Endothelial cell of umbilical vein (primary cell): ENCODE results near the gene ZBTB21. TPM values are rescaled to one million over a fixed set of nuclear protein-coding genes. Genes with fewer than 3 reads are reported as not detected.

Experiments used
- BruUV-seq: library from RNA; stranded (reverse); fragments of 400-500 nt; replicated peaks from 2 replicates; lab custom pipeline; 2021; lab: Mats Ljungman, UMichigan
- CTCF ChIA-PET: fragments of 300-600, 350-600 bp; sonication (Branson Sonifier 250); formaldehyde crosslinking; loops from one replicate; lab custom pipeline; 2021; ENCODE audit warnings: antibody characterized with exemption, inconsistent platforms; lab: Charles Lee
- POLR2A ChIA-PET: fragments of 300-600, 350-600 bp; sonication (Branson Sonifier 250); formaldehyde crosslinking; loops from one replicate; lab custom pipeline; 2021; ENCODE audit warnings: antibody characterized with exemption, inconsistent platforms; lab: Charles Lee
- DNase-seq: peaks from one replicate; pipeline ENCODE4 v3.0.0-alpha.2; 2011; ENCODE audit warnings: low read depth, low spot score
- FAIRE-seq: peaks from 2 replicates; lab custom pipeline; 2011; peaks lifted over from hg19 to GRCh38; lab: Jason Lieb, UNC
- H2AFZ ChIP-seq: 2 replicates; pipeline ENCODE4 v1.6.0; 2012; ENCODE audit warnings: low read depth, low read length, control low read depth, inconsistent platforms
- H3K27ac ChIP-seq: 2 replicates; pipeline ENCODE4 v1.5.1; 2011; ENCODE audit warnings: low read depth, mild to moderate bottlenecking, control low read depth, low read length, moderate library complexity; ENCODE audit not compliant: insufficient read depth
- H3K27me3 ChIP-seq, 2 experiments: 2 replicates each; pipeline versions ENCODE4 v1.6.0 to v1.6.1; 2011; ENCODE audit warnings: low read length in 2 of 2, mixed read lengths in 1 of 2; ENCODE audit not compliant: control insufficient read depth in 2 of 2, insufficient read depth in 2 of 2
- H3K36me3 ChIP-seq, 2 experiments: 2 replicates in 1 of 2; 3 replicates in 1 of 2; pipeline ENCODE4 v1.5.1; 2011; ENCODE audit warnings: low read length in 2 of 2, mild to moderate bottlenecking in 1 of 2, moderate library complexity in 1 of 2; ENCODE audit not compliant: control insufficient read depth in 2 of 2, insufficient read depth in 2 of 2; ENCODE audit errors: extremely low read depth in 1 of 2
- H3K4me1 ChIP-seq: 3 replicates; pipeline ENCODE4 v1.5.1; 2011; ENCODE audit warnings: mild to moderate bottlenecking, low read length; ENCODE audit not compliant: control insufficient read depth, insufficient read depth; ENCODE audit errors: extremely low read depth
- H3K4me2 ChIP-seq: 2 replicates; pipeline ENCODE4 v1.6.1; 2011; ENCODE audit warnings: low read length, control low read depth, mixed read lengths; ENCODE audit not compliant: insufficient read depth
- H3K4me3 ChIP-seq, 3 experiments: fragments of 200-600 bp in 1 of 3; sonication (generic), shearing (Covaris generic) in 1 of 3; replicated peaks in 1 of 3; 2 replicates each; pipeline ENCODE4 v1.5.1; 2011 to 2016; ENCODE audit warnings: control low read depth in 3 of 3, low read length in 3 of 3, mild to moderate bottlenecking in 2 of 3, inconsistent platforms in 1 of 3, low read depth in 1 of 3, moderate library complexity in 1 of 3; ENCODE audit not compliant: insufficient read depth in 1 of 3
- H3K79me2 ChIP-seq: 2 replicates; pipeline ENCODE4 v1.6.0; 2012; ENCODE audit warnings: low read length, inconsistent platforms; ENCODE audit not compliant: control insufficient read depth, insufficient read depth
- H3K9ac ChIP-seq: replicated peaks from 2 replicates; pipeline ENCODE3; 2011; ENCODE audit warnings: low read length, control low read depth; ENCODE audit not compliant: insufficient read depth; ENCODE audit errors: extremely low read depth
- H3K9me1 ChIP-seq: replicated peaks from 3 replicates; pipeline ENCODE4 v1.6.0; 2011; ENCODE audit warnings: mild to moderate bottlenecking, low read length; ENCODE audit not compliant: control insufficient read depth, insufficient read depth; ENCODE audit errors: extremely low read depth
- H3K9me3 ChIP-seq: replicated peaks from 2 replicates; pipeline ENCODE4 v1.5.1; 2012; ENCODE audit warnings: low read length, inconsistent platforms; ENCODE audit not compliant: control insufficient read depth, insufficient read depth
- H4K20me1 ChIP-seq: replicated peaks from 2 replicates; pipeline ENCODE3; 2011; ENCODE audit warnings: mild to moderate bottlenecking, low read length; ENCODE audit not compliant: control insufficient read depth, insufficient read depth; ENCODE audit errors: extremely low read depth
- CTCF ChIP-seq, 2 donors: IDR thresholded peaks; 1 replicate in 1 of 2; 2 replicates in 1 of 2; pipeline ENCODE4 v1.5.1; 2011; ENCODE audit warnings: low read length in 2 of 2, mild to moderate bottlenecking in 2 of 2, moderate library complexity in 2 of 2, control low read depth in 1 of 2, inconsistent platforms in 1 of 2, low read depth in 1 of 2; ENCODE audit not compliant: insufficient read depth in 1 of 2; ENCODE audit errors: extremely low read depth in 1 of 2
- EZH2 ChIP-seq: IDR thresholded peaks from 2 replicates; pipeline ENCODE4 v1.6.1; 2012; ENCODE audit warnings: borderline replicate concordance, low read depth, mild to moderate bottlenecking, moderate library complexity, low read length, inconsistent platforms; ENCODE audit not compliant: severe bottlenecking
- FOS ChIP-seq: IDR thresholded peaks from 2 replicates; pipeline ENCODE4 v1.6.1; 2011; ENCODE audit warnings: mild to moderate bottlenecking, low read length, moderate library complexity, borderline replicate concordance; ENCODE audit not compliant: insufficient read depth
- GATA2 ChIP-seq: IDR thresholded peaks from 2 replicates; pipeline ENCODE4 v1.7.0; 2011; ENCODE audit warnings: low read depth, mild to moderate bottlenecking, moderate library complexity, mixed read lengths, low read length; ENCODE audit not compliant: insufficient read length, insufficient read depth
- JUN ChIP-seq: IDR thresholded peaks from 2 replicates; pipeline ENCODE4 v1.6.1; 2011; ENCODE audit warnings: borderline replicate concordance, low read depth; ENCODE audit not compliant: insufficient read length, insufficient read depth
- MAX ChIP-seq: IDR thresholded peaks from 2 replicates; pipeline ENCODE4 v1.6.1; 2011; ENCODE audit not compliant: insufficient read depth, insufficient read length
- MYC ChIP-seq: IDR thresholded peaks from one replicate; pipeline ENCODE4 v1.6.1; 2011; ENCODE audit warnings: mild to moderate bottlenecking, low read depth, low read length
- POLR2A ChIP-seq: IDR thresholded peaks from 2 replicates; pipeline ENCODE4 v1.6.1; 2012; ENCODE audit warnings: low read depth, mild to moderate bottlenecking, control low read depth, low read length
- POLR2AphosphoS5 ChIP-seq: IDR thresholded peaks from 2 replicates; pipeline ENCODE4 v1.6.1; 2012; ENCODE audit warnings: low read depth, mild to moderate bottlenecking, control low read depth, low read length, moderate library complexity; ENCODE audit not compliant: insufficient read depth
- dilution Hi-C: fragments of 300-500 bp; cut with MboI; formaldehyde crosslinking; loops from one replicate; pipeline ENCODE4 v1.15.0; 2019; ENCODE audit warnings: low sequenced_read_pairs; ENCODE audit not compliant: extremely low pct_ligation_motif_present
- intact Hi-C: fragments of 100-400 bp; cut with micrococcal nuclease; formaldehyde crosslinking; loops from one replicate; pipeline ENCODE4 v1.10.0; 2022
- polyA plus RNA-seq, 4 experiments: library from polyadenylated mRNA; depleted of rRNA in 3 of 4; stranded (reverse) in 3 of 4; unstranded in 1 of 4; fragments of >200 nt; gene quantifications; 2 replicates each; pipeline versions ENCODE4 v1.2.1 to v1.2.3, GENCODE V29; 2011 to 2012; ENCODE audit warnings: missing spikeins in 1 of 4
- total RNA-seq: library from RNA; stranded (reverse); gene quantifications from 2 replicates; pipeline ENCODE4 v1.2.3, GENCODE V29; 2021

ZBTB21 gene
- total and polyA plus RNA-seq, 2 donors (not counting 3 experiments of a cell fraction or from before 2014, with no cell fraction given) = 2.8 to 12.4 TPM

- FAIRE-seq (no peak), DNase-seq (no peak)
- Histone ChIP-seq H3K79me2 (no peaks in the 10 kb centered on the region), H2AFZ (no peak overlapping the region), H3K9ac (no peak overlapping the region), H3K27me3 (no peaks in the 10 kb centered on the region), H3K9me3 (no peaks in the 10 kb centered on the region), H3K4me3 (no peak overlapping the region), H3K9me1 (no peaks in the 10 kb centered on the region), H3K4me1 (peaks cover 14% of the 10 kb centered on the region), H4K20me1 (no peaks in the 10 kb centered on the region), H3K27ac (no peak overlapping the region), H3K36me3 (no peaks in the 10 kb centered on the region), H3K4me2 (no peak overlapping the region)
- no TSS peak for BruUV-seq
- no peak for TF ChIP-seq GATA2
- no peak for TF ChIP-seq POLR2AphosphoS5
- intact Hi-C loops = no loop called here
- dilution Hi-C loops = no loop called here
- ChIA-PET POLR2A (no interaction called here), CTCF (no interaction called here)
Observed at GRCh38 chr21:42043961-42044360, 33.8 kb upstream of the ZBTB21 start.

GRCh38 chr21:42043201-42043895 is 33.2 kb upstream of the ZBTB21 start:
- ChIA-PET CTCF (no interaction called here), POLR2A (no interaction called here)
- FAIRE-seq = no peak
- Histone ChIP-seq H3K4me1 (peaks cover 10% of the 10 kb centered on the region), H3K27ac (no peak overlapping the region), H3K4me3 (no peak overlapping the region), H3K9ac (no peak overlapping the region), H3K27me3 (no peaks in the 10 kb centered on the region), H3K36me3 (no peaks in the 10 kb centered on the region), H3K79me2 (no peaks in the 10 kb centered on the region), H2AFZ (no peak overlapping the region), H4K20me1 (no peaks in the 10 kb centered on the region), H3K9me3 (no peaks in the 10 kb centered on the region), H3K9me1 (no peaks in the 10 kb centered on the region), H3K4me2 (no peak overlapping the region)
- intact Hi-C loops (no loop called here), dilution Hi-C loops (no loop called here)
- BruUV-seq = no TSS peak
- no peak for TF ChIP-seq POLR2AphosphoS5
- no peak for TF ChIP-seq MAX
- no peak for TF ChIP-seq GATA2
- TF ChIP-seq MYC = no peak
- TF ChIP-seq POLR2A = no peak
- TF ChIP-seq CTCF (IDR thresholded peaks at IDR 0.05; ENCODE audit: extremely low read depth in 1 of 2, insufficient read depth in 1 of 2, low read depth in 1 of 2, low read length in 2 of 2) = no peak
- TF ChIP-seq JUN = no peak
- TF ChIP-seq FOS = no peak
- TF ChIP-seq EZH2 = no peak
- DNase-seq = no peak
